Stimulated activated CD4-positive, alpha-beta T cell treated with anti-CD3 and anti-CD28 coated beads, TNF-alpha, amount 100 ng/mL, for 24 hours (primary cell): ENCODE results near the gene SLC25A6.
A peak's percentile ranks its signal among the peaks of the same experiment; 100 is the strongest.
"Not testable (repeated sequence)": the region's sequence is repeated elsewhere in the genome, so short reads cannot be mapped to it uniquely, and the experiment has no call there.

Experiments used
- DNase-seq, 3 experiments: peaks; one replicate each; pipeline ENCODE4 v3.0.0-alpha.2; 2020; ENCODE audit warnings: low read depth in 3 of 3

The SLC25A6 gene

GRCh38 chrX:1412551-1413161, 20.7 kb upstream of the SLC25A6 start:
- no peak for DNase-seq

- no peak for DNase-seq
These were observed 19.4 kb upstream of the SLC25A6 start for GRCh38 chrX:1411326-1411725.

GRCh38 chrX:1407035-1407434, 15.1 kb upstream of the SLC25A6 start:
- no peak for DNase-seq

- DNase-seq = not testable (repeated sequence)
These were observed 13.9 kb upstream of the SLC25A6 start for GRCh38 chrX:1405769-1406168.

- not testable (repeated sequence) for DNase-seq
These were observed 12.0 kb upstream of the SLC25A6 start for GRCh38 chrX:1403867-1404266.

GRCh38 chrX:1403228-1403627, 11.3 kb upstream of the SLC25A6 start:
- no peak for DNase-seq

GRCh38 chrX:1401611-1402430, 9.9 kb upstream of the SLC25A6 start:
- no peak for DNase-seq

GRCh38 chrX:1400742-1401471, 9.0 kb upstream of the SLC25A6 start:
- DNase-seq = no peak

- no peak for DNase-seq
These were observed 8.1 kb upstream of the SLC25A6 start for GRCh38 chrX:1400049-1400448.

GRCh38 chrX:1398431-1399340, 6.8 kb upstream of the SLC25A6 start:
- DNase-seq = no peak

GRCh38 chrX:1397441-1398270, 5.7 kb upstream of the SLC25A6 start:
- no peak for DNase-seq

GRCh38 chrX:1397001-1397400, 5.1 kb upstream of the SLC25A6 start:
- no peak for DNase-seq

GRCh38 chrX:1395646-1396216, 3.8 kb upstream of the SLC25A6 start:
- no peak for DNase-seq

- DNase-seq = no peak
These were observed 3.0 kb upstream of the SLC25A6 start for GRCh38 chrX:1394731-1395501.

GRCh38 chrX:1393871-1394615, 2.1 kb upstream of the SLC25A6 start:
- no peak for DNase-seq

- DNase-seq = peak in 1 of 3 experiments; percentile 27
These were observed 609 bp upstream of the SLC25A6 start for GRCh38 chrX:1392376-1393068.

- DNase-seq = peak in 1 of 3 experiments; percentile 91
These were observed 575 bp downstream of the SLC25A6 start for GRCh38 chrX:1391370-1391706.

- no peak for DNase-seq
These were observed 1.1 kb downstream of the SLC25A6 start for GRCh38 chrX:1390621-1391369.
